DOHH2 (cell line): ENCODE results near the gene DISC1.

Experiments
- H3F3A ChIP-seq: fragments of 200-600 bp; sonication (generic), shearing (Covaris generic); 2 replicates; pipeline ENCODE4 v1.6.0; 2016; ENCODE audit warnings: antibody characterized with exemption, mild to moderate bottlenecking; ENCODE audit not compliant: control insufficient read depth, insufficient read depth
- H3K27ac ChIP-seq: fragments of 200-600 bp; sonication (generic); 2 replicates; pipeline ENCODE4 v1.5.1; 2014; ENCODE audit warnings: low read depth, mild to moderate bottlenecking, low read length, moderate library complexity
- H3K27me3 ChIP-seq: fragments of 200-600 bp; sonication (generic); 2 replicates; pipeline ENCODE4 v1.6.1; 2014; ENCODE audit warnings: mild to moderate bottlenecking, low read length, mixed read lengths; ENCODE audit not compliant: control insufficient read depth
- H3K36me3 ChIP-seq: fragments of 200-600 bp; sonication (generic); 2 replicates; pipeline ENCODE4 v1.6.1; 2014; ENCODE audit warnings: mild to moderate bottlenecking, low read length, moderate library complexity, mixed read lengths; ENCODE audit not compliant: control insufficient read depth
- H3K4me1 ChIP-seq: fragments of 200-600 bp; sonication (generic); 2 replicates; pipeline ENCODE4 v1.6.1; 2014; ENCODE audit warnings: mild to moderate bottlenecking, low read length, mixed read lengths; ENCODE audit not compliant: control insufficient read depth
- H3K4me2 ChIP-seq: fragments of 200-600 bp; sonication (generic); 2 replicates; pipeline ENCODE4 v1.6.0; 2014; ENCODE audit warnings: mild to moderate bottlenecking, low read length, moderate library complexity
- H3K4me3 ChIP-seq: fragments of 200-600 bp; sonication (generic); 2 replicates; pipeline ENCODE4 v1.5.1; 2014; ENCODE audit warnings: mild to moderate bottlenecking, low read length, mixed read lengths
- H3K79me2 ChIP-seq: fragments of 200-600 bp; sonication (generic); 2 replicates; pipeline ENCODE4 v1.6.1; 2014; ENCODE audit warnings: mild to moderate bottlenecking, low read length, mixed read lengths; ENCODE audit not compliant: control insufficient read depth
- H3K9me2 ChIP-seq: fragments of 200-600 bp; sonication (generic); replicated peaks from 2 replicates; pipeline ENCODE4 v1.6.1; 2014; ENCODE audit warnings: mild to moderate bottlenecking, low read length, mixed read lengths; ENCODE audit not compliant: control insufficient read depth
- H3K9me3 ChIP-seq: fragments of 200-600 bp; sonication (generic); 2 replicates; pipeline ENCODE4 v1.6.1; 2014; ENCODE audit warnings: antibody characterized with exemption, low read length, mixed read lengths; ENCODE audit not compliant: control insufficient read depth, insufficient read depth
- H4K20me1 ChIP-seq: fragments of 200-600 bp; sonication (generic); 2 replicates; pipeline ENCODE4 v1.6.0; 2014; ENCODE audit warnings: low read depth, mild to moderate bottlenecking, antibody characterized with exemption, low read length, moderate library complexity; ENCODE audit not compliant: control insufficient read depth, insufficient read depth
- CTCF ChIP-seq: fragments of 200-600 bp; sonication (generic); IDR thresholded peaks from one replicate; pipeline ENCODE4 v1.5.1; 2014; ENCODE audit warnings: antibody characterized with exemption, mild to moderate bottlenecking, low read depth, low read length; ENCODE audit not compliant: poor library complexity, severe bottlenecking
- EZH2phosphoT487 ChIP-seq: fragments of 200-600 bp; sonication (generic); IDR thresholded peaks from 2 replicates; pipeline ENCODE4 v1.6.1; 2017; ENCODE audit warnings: borderline replicate concordance, mild to moderate bottlenecking, antibody characterized with exemption, low read length, moderate library complexity, mixed read lengths

The DISC1 gene

GRCh38 chr1:231857609-231858135 lies 231.1 kb downstream of the DISC1 start:
- no peaks in the 10 kb centered on the region for H3K9me2 ChIP-seq
- H3K79me2 ChIP-seq: no peaks in the 10 kb centered on the region
- H3K27ac ChIP-seq: no peak overlapping the region
- H3F3A ChIP-seq: no peaks in the 10 kb centered on the region
- no peak overlapping the region for H3K4me2 ChIP-seq
- no peaks in the 10 kb centered on the region for H3K27me3 ChIP-seq
- no peaks in the 10 kb centered on the region for H3K9me3 ChIP-seq
- H4K20me1 ChIP-seq: no peaks in the 10 kb centered on the region
- no peaks in the 10 kb centered on the region for H3K36me3 ChIP-seq
- no peaks in the 10 kb centered on the region for H3K4me1 ChIP-seq
- no peak for TF ChIP-seq EZH2phosphoT487
- no peak for TF ChIP-seq CTCF
- no peak overlapping the region for H3K4me3 ChIP-seq

GRCh38 chr1:231860221-231861088 lies 233.9 kb downstream of the DISC1 start:
- Histone ChIP-seq H3K36me3 (no peaks in the 10 kb centered on the region), H3K4me3 (no peak overlapping the region), H3K4me2 (no peak overlapping the region), H4K20me1 (no peaks in the 10 kb centered on the region), H3F3A (no peaks in the 10 kb centered on the region), H3K27me3 (no peaks in the 10 kb centered on the region), H3K9me2 (no peaks in the 10 kb centered on the region), H3K27ac (no peak overlapping the region), H3K9me3 (no peaks in the 10 kb centered on the region), H3K4me1 (no peaks in the 10 kb centered on the region), H3K79me2 (no peaks in the 10 kb centered on the region)
- no peak for TF ChIP-seq CTCF
- no peak for TF ChIP-seq EZH2phosphoT487

GRCh38 chr1:231861541-231862481 lies 235.2 kb downstream of the DISC1 start:
- H3K4me2 ChIP-seq: no peak overlapping the region
- H3K4me3 ChIP-seq: no peak overlapping the region
- H3F3A ChIP-seq: no peaks in the 10 kb centered on the region
- H3K4me1 ChIP-seq: no peaks in the 10 kb centered on the region
- H4K20me1 ChIP-seq: no peaks in the 10 kb centered on the region
- no peaks in the 10 kb centered on the region for H3K9me3 ChIP-seq
- no peaks in the 10 kb centered on the region for H3K9me2 ChIP-seq
- no peak for TF ChIP-seq EZH2phosphoT487
- TF ChIP-seq CTCF: no peak
- no peaks in the 10 kb centered on the region for H3K36me3 ChIP-seq
- no peaks in the 10 kb centered on the region for H3K27me3 ChIP-seq
- H3K27ac ChIP-seq: no peak overlapping the region
- no peaks in the 10 kb centered on the region for H3K79me2 ChIP-seq
